GM18868 (cell line): Measurements from ENCODE around the gene LYSMD4.

Experiments
- ATAC-seq: cut with Tn5 transposase; IDR thresholded peaks from one replicate; pipeline ENCODE4 v1.9.1; 2021; ENCODE audit warnings: mild to moderate bottlenecking, moderate library complexity; ENCODE audit not compliant: unreplicated experiment

LYSMD4 gene

DNA sequence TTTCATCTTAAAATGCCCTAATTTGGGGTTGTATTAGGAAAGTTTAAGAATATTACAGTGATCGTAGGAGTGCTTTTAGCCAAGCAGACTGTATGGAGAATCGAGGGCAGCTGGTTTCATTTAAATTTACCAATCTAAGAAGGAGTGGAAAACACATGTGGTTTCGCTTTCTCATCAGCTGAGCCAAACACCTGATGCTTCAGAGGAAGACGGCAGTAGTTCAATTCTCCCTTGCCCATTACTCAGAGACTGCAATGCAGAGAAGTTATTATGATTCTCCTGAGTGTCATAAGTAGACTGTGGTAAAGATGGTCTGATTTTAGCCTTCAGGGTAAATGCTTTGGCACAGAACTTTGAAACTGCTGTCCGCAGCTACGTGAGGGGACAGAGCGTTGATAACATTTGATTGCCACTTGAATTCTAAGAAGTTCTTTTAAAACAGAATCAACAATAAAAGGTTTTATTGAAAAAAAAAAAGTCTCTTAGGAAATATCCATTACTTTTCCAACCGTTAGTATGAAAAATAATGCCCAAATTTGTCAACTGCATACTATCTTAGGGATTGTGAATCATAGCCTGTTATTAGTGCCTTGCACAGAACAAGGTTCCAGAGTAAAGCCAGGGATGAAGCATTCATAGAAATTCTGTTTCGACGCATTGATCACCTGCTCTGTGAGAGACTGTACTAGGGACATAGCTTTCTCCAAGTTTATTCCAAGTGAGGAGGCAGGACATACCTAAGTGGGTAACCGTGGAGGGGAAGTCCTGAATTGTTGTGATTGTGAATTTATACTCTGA lies 25.6 kb downstream of the LYSMD4 start:
- no peak for ATAC-seq

DNA sequence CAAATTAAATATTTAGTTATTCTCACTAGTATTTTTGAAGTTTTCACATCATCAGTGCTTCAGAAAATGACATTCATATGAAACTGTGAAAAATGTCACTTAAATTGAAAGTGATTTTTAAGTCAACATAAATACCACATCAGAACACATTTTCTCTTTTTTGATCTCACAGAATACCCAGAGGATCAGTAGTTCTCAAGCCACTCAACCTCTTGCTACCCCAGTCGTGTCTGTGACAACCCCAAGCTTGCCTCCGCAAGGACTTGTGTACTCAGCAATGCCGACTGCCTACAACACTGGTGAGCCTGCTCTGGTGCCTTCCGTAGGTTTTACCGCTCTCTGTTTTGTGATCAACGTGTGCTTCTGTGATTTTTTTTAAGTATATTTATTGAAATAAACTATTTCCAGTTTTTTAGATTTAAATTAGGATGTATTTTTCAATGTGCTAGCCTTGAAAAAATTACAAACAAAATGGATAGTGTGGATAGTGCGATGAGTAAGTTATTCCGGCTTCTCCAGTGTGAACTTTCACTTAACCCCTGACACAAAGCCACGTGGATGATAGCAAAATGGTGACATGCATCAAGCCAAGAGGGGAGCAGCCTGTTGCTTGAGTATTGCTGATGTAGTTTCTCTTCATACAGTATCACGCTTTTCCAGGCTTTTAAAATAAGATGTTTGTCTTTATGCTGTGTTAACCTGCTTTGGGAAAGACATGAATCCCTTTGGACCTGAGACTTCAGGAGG lies 26.5 kb downstream of the LYSMD4 start:
- ATAC-seq, result no peak

DNA sequence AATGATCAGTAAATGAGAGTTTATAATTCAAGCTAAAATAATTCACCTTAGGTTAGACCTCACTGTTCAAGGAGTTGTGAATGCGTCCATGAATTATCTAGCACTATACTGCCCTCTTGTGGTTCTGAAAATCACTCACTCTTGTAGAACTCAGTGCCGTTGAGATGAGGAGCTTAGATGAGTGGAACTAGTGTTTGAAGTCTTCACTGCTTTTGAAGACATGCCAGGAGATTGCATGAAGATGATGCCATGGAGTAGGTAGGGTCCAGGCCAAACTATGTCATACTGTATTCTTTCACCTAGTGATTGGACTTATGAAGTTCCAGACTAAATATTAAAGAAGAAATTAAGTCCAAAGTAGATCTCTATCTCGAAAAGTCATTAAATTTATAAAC lies 28.8 kb downstream of the LYSMD4 start:
- peak; percentile 63 for ATAC-seq

DNA sequence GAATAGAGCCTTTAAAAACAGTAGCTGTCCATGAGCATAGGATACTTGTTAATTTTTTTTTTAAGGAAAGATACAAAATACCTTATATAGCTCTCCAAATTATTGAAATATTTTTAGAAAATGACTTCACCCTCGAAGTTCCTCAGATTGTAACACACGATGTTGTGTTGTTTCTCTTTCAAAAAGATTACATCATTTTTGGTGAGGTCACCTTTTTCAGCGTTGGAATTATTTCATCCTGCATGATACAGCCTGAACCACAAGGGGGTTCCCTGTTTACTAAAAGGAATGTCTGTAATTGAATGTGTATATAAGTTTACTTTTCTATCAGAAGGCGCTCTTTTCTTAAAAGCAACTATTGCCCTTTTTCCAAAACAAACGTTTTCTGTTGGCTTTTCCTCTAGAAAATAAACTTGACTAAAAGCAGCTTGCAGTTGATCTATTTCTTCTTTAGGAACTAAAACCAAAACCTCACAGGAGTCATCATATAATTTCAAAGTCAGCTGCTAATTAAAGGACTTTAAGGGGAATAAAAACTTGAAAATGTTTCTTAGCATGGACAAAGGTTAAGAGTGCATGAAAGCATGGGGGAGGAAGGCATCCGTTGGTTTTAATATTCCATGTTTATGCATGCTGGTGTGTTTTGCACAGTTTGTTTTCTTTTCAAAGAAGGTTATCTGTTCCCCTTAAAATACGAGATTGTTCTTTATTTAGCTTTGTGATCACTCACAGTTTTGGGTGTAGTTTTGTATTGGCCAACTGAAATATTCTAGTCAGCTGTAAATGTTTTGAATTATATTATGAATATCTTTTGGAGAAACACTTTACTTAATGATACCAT lies 29.4 kb downstream of the LYSMD4 start:
- peak; percentile 75 for ATAC-seq

DNA sequence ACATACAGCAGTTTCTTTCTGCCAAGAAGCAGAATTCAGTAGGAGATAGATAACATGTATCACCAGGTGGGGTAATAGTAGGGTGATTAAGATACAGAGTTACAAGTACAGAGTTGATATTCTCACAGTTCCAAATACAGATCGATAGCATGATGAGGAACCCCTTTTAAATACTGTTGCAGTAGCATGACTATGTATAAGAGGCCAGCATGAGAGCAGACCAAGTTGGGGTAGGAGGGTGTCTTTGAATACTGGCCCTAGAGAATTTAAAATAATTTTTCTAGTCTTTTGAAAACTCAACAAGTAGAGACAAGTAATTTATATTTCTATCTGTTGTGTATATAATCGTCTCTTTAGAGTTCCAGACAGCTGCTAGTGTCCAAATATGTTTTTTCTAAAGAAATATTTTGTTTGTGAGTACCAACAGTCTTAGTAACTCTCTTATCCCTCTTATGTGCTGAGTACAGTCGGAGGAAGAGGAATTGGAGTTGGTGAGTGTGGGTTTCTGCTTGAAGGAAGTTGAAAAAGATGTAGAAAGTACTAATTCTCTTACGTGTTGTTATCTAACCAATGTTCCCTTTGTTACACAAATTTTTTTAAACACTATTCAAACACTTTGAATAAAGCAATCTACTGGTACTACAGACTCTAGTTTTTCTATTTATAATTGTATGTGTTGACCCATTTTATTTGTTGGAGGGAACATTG lies 30.2 kb downstream of the LYSMD4 start:
- ATAC-seq, result no peak

DNA sequence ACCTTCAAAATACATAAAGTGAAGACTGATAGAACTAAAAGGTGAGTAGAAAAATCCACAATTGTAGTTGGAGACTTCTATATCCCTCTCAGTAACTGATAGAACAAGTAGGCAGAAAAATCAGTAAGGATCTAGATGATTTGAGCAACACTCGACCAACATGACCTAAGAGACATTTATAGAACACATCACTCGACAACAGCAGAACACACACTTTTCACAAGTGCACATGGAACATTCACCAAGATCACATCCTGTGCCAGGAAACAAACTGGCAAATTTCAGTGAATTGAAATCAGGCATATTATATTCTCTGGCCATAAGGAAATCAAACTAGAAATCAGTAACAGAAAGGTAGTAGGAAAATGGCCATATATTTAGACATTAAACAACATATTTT lies 37.1 kb downstream of the LYSMD4 start:
- ATAC-seq, result no peak

DNA sequence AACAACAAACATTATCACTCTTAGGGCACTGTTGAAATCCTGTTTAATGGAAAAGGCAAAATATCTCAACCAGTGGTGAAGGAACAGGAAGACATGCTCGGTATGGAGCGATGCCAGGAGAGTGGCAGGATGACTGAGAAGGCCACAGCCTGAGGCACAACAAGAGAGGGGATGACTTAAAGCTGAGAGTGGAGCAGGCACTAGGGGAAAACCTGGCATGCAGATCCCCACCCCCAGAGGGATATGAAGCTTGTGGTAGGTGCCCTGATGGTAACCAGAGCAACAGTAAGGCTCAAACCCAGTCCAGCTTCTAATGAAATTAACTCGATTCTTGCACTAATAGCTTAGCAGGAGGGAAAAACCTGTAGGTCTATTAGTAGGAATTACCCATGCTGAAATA lies 40.4 kb downstream of the LYSMD4 start:
- ATAC-seq, result peak; percentile 56

DNA sequence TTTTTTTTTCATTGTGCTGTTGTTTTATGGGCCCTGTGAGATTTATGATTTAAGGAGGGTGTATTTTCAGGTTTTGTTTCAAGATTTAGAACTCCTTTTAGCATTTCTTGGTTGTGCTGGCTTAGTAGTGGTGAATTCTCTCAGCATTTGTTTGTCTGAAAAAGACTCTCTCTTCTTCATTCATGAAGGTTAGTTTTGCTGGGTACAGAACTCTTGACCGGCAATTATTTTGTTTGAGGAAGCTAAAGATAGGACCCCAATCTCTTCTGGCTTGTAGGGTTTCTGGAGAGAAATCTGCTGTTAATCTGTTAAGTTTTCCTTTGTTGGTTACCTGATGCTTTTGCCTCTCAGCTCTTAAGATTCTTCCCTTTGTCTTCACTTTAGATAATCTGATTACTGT lies 46.9 kb downstream of the LYSMD4 start:
- ATAC-seq, result no peak

DNA sequence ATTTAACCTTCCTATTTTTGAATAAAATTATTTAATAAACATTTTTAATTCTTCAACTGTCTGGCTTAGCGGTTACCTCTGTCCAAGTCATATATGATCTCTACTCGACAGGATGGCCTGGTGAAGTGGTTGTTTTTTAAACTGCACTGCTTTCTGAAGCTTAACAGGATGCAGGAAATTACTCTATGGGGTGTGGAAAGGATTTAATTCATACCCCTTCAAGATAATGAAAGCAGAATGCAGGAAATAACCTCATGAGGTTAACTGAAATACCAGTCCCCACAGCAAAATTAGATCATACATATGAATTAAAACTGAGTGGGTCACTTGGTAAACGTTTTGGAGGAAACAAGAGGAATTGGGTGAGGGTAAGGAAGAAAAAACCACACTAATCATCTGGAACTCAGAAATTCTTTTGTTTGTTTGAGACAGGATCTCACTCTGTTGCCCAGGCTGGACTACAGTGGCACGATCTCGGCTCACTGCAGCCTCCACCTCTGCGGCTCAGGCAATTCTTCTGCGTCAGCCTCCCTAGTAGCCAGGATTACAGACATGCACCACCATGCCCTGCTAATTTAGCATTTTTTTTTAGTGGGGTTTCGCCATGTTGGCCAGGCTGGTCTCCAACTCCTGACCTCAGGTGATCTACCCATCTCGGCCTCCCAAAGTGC lies 50.1 kb downstream of the LYSMD4 start:
- ATAC-seq, result no peak

DNA sequence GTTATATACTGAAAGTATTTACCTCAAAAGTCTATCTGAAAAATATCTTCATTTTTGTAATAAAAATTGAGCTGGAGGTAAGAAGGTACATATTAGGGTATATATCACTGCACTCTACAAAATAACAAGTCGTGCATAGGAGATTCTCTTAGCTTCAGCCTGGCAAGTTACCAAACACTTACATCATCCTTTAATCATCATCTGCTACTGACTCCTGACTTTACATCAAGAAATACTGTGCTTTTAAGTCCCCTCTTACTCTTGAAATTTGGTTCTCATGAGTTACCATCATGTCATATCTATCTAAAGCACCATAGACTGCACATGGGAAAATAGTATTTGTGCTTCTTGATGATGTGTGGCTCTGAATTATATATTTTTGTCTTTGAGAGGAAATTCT lies 50.8 kb downstream of the LYSMD4 start:
- no peak for ATAC-seq

DNA sequence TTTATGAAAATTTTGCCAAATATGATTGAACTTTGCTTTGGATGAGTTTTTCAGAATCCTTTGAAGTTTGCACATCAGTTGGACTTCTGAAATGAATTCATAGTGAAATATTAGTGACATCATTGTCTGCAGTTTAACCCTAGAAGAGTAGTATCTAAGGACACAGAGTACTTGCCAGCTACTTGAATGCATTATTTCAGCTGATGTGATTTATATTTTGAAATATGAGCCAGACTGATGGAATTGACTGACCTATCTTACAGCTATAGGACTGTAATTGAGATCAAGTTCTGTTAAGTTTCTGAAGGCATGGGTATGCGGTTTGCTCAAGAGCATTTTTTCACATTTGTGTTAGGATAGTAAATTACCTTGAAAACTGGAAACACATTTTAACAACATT lies 51.2 kb downstream of the LYSMD4 start:
- no peak for ATAC-seq

DNA sequence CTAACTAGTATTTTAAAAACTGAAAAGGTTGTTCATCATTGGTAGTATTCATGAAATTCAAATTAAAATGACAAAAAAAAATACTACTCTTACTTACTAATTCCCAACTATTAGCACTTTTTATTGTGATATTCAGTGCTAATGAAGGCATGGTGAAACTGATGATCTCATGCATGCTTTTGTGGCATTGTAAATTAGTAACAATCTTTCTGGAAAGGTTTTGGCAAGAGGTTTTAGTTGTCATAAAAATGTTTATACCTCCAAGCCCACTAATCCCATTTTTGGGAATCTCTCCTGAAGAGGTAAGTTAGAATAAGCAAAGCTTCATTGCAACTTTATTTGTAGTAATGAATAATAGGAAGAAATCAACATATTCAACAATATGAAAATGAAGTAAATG lies 53.0 kb downstream of the LYSMD4 start:
- no peak for ATAC-seq

DNA sequence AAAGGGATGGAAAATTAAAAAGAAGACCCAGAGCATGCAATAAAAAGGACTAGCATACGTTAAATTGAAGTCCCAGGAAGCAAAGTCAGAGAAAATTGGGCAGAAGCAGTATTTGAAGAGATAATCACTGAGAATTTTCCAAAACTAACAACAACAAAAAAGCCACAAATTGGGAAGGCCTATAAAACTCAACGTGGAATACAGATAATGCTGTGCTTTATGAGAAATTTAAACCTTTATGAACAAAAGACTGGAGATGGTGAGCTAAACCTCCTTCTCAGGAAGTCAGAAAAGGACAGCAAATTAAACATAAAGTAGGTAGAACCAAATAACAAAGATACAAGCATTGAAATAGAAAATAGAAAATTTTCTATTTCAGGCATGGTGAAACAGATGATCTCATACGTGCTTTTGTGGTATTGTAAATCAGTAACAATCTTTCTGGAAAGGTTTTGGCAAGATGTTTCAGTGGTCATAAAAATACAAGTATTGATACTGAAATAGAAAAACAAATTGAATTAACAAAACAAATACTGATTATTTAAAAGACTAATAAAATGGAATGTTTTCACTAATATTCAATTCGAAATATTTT lies 55.6 kb downstream of the LYSMD4 start:
- ATAC-seq, result peak; percentile 46
